SW480 (cell line): Measurements from ENCODE around the gene GABRA4.

ENCODE experiments used
- DNase-seq: peaks from one replicate; pipeline ENCODE4 v3.0.0-alpha.2; 2016; ENCODE audit warnings: low spot score

GABRA4 gene

GRCh38 chr4:46993075-46994006, at the start of gene GABRA4:
Gene GABRA4 (minus strand): TSS chr4:46993581. CDS start chr4:46993424, 157 bp downstream.
- DNase-seq: no peak

GRCh38 chr4:47040828-47041227, 47.4 kb upstream of the GABRA4 start:
- DNase-seq: no peak

GRCh38 chr4:47038263-47038662, 44.9 kb upstream of the GABRA4 start:
- DNase-seq: no peak

GRCh38 chr4:47032405-47033106, 39.2 kb upstream of the GABRA4 start:
- peak; percentile 65 for DNase-seq

GRCh38 chr4:47031751-47032404, 38.5 kb upstream of the GABRA4 start:
- peak; percentile 14 for DNase-seq

- peak; percentile 8 for DNase-seq
Measured at GRCh38 chr4:47031011-47031678, 37.8 kb upstream of the GABRA4 start, which contains the start of gene GABRB1. Gene GABRB1 (plus strand): TSS chr4:47031567.

DNA sequence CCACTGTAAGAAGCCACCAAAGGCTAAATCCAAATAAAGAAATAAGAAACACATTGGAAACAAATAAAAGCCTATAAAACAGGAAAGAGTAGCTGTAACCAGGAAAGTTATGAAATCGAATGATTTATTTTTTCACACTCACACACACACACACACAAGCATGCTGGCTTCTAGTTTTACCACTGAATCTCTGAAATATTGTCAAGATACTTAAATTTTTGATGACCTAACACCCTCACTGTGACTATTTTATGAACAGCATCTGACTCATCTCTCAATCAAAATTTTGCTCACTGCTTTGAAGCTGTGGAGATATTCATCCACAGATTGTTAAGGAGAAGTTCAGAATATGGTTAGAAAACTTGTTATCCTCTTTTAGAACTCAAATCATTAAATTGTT, 24.1 kb upstream of the GABRA4 start:
- DNase-seq: no peak

DNA sequence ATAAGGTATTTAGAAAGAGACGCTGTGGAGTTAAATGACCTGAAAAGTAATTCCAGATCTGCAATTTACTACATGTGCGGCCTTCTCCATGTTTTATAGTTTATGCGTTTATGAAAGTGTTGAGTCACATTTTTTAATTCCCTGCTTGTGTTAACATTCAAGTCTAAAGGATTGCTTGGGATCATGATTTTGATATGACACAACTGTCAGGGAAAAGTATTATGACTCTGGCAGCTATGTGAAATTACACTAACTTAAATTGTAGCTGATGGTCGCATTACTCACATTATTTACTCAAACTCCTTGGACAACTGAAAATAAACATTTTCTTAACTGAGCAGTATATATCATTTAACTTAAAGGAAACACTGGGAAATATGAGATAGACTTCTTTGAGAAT, 23.7 kb upstream of the GABRA4 start:
- DNase-seq: no peak

DNA sequence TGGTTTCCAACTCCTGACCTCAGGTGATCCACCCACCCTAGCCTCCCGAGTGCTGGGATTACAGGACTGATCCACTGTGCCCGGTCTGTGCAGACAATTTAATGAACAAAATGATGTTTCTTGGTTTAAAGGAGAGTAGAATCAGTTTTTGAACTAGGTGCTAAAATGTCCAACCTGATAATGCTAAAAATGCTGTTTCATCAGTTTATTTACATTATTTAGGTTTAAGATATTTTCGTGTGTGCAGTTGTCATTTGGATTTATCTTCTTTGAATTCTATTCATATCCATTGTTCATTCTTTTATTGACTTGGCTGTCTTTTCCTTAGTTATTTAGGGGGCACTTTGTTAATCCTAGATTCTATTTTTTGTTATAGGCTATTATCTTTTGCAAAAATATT, 20.0 kb upstream of the GABRA4 start:
- DNase-seq: no peak

GRCh38 chr4:47012676-47013075, 19.3 kb upstream of the GABRA4 start:
- DNase-seq: no peak

DNA sequence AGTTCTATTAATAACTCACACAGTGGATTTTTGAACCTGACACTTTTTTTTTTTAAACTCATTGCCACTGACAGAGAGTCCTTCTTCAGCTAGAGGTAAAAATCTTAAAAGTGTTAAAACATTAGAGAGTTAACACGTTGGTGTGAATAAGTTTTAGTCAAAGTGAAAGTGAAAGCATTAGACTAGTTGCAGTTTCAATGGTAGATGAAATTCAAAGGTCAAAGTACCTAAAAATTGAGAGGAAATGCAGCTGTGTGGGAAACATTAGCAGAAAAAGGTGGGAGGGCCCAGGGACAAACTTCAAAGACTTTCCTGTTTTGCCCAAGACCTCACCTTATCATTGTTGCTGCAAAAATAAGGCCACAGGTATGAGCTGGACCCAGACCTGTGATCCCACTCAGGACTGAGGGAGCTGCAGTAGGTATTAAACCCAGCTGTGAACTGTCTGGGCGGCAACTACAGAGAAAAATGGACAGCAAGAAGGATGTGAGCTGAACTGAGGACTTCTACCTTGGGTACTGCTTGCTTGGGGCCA, 17.6 kb upstream of the GABRA4 start:
- DNase-seq: peak; percentile 25

- DNase-seq: no peak
Measured at GRCh38 chr4:47010347-47010911, 17.0 kb upstream of the GABRA4 start.

- peak; percentile 11 for DNase-seq
Measured at GRCh38 chr4:47002580-47002979, 9.2 kb upstream of the GABRA4 start.

DNA sequence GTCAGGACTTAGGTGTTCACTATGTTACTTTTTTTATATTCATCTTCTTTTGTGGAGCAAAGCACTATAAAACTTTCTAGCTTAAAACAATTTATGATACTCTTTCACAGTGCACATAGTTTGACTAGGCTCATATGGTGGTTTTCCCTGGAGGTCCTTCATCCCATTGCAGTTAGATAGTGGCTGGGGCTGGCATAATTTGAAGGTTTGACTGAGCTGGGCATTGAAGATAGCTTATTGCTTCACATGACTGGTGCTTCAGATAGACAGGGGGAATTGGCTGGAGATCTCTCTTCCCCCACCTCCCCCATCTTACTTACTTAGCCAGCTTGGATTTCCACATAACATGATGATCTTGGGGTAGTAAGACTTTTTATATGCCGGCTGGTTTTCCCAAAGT, 7.0 kb upstream of the GABRA4 start:
- no peak for DNase-seq

- DNase-seq: no peak
Measured at GRCh38 chr4:46999566-46999965, 6.2 kb upstream of the GABRA4 start.

- DNase-seq: no peak
Measured at GRCh38 chr4:46994007-46994405, 625 bp upstream of the GABRA4 start.

- DNase-seq: no peak
Measured at GRCh38 chr4:46992338-46992737, 1.0 kb downstream of the GABRA4 start.

- DNase-seq: no peak
Measured at GRCh38 chr4:46986922-46987638, 6.3 kb downstream of the GABRA4 start.

DNA sequence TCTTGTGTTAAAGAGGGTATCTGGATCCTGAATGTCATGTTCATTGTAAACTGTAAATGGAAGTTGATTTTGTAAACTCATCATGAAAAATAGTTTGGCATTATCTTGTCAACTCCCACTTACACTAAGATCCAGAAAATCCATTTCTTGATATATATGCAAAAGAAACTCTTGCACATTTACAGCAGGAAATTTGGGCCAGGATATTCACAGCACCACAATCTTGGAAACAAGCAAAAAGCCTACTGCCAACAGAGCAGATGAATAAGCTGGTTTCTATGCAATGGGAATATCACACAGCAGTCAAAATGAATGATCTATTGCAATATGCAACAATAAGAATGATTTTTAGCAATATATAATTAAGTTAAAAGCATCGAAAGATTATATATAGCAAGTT, 8.6 kb downstream of the GABRA4 start:
- DNase-seq: no peak

GRCh38 chr4:46980851-46981250, 12.5 kb downstream of the GABRA4 start:
- no peak for DNase-seq

DNA sequence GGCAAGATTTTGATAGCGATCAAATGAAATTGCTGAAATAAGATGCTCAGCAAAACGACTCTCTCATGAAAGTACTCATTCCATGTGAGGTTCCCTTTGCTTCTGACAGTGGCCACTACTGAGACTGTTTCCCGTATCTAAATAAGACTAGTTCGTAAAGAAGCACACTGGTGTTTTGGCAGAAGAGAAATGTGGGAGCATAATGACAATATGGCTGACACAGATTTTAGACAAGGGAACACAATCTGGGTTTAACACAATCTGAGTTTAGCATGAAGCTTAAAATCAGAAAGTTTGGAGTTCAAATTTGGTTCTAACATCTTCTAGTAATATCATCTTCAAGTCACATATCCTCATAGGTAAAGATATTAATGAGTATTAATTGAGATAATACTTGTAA, 13.7 kb downstream of the GABRA4 start:
- DNase-seq: no peak
